ENCODE data around the gene LYPD6B. TPM values are rescaled to one million over a fixed set of nuclear protein-coding genes. Genes with fewer than 3 reads are reported as not detected.
A peak's percentile ranks its signal among the peaks of the same experiment; 100 is the strongest.

The LYPD6B gene
- total and polyA plus RNA-seq, 4 donors = 0.13 to 0.59 (median 0.14) TPM

DNA sequence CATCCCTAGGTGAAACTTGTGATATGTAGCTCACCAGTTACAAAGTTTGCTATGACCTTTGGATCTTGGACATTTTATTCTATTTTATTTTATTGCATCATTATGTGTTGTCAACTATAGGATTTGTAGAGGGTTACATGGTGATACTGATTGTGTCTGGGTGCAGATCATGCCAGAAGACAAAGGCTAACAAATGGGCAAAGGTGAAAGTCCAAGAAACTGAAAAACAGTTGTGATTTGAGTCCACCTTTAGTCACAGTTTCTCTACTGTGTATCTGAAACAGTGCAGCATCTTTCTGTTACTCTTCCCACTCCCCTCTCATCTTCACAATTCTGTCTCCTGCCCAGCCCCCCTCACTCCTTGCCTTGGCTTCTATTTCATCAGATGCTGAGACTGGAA, 180.0 kb downstream of the LYPD6B start:
- TF ChIP-seq HNF4A (conservative IDR thresholded peaks at IDR 0.05) (peak; percentile 57 to 62), EGR1 (IDR thresholded peaks at IDR 0.05; ENCODE audit: low read depth in 2 of 2) (no peak)
- Histone ChIP-seq H3K4me1 (ENCODE audit: control insufficient read depth in 4 of 4, insufficient read depth in 4 of 4, low read length in 3 of 4) (no peaks in the 10 kb centered on the region), H3K4me3 (ENCODE audit: low read depth in 1 of 3, low read length in 3 of 3) (no peak overlapping the region), H3K36me3 (ENCODE audit: control insufficient read depth in 4 of 4, insufficient read depth in 3 of 4, low read depth in 1 of 4, low read length in 3 of 4) (no peaks in the 10 kb centered on the region), H3K9me3 (ENCODE audit: control insufficient read depth in 4 of 4, low read length in 3 of 4) (no peaks in the 10 kb centered on the region), H3K27ac (ENCODE audit: low read depth in 1 of 2, low read length in 2 of 2) (no peak overlapping the region), H3K9ac (ENCODE audit: low read depth in 1 of 2, low read length in 2 of 2) (no peak overlapping the region), H3K27me3 (ENCODE audit: control insufficient read depth in 4 of 4, insufficient read depth in 4 of 4, low read length in 3 of 4) (peaks cover 0 to 3% (median 0%) of the 10 kb centered on the region in 4 donors)
- no peak for DNase-seq (ENCODE audit: low spot score)

DNA sequence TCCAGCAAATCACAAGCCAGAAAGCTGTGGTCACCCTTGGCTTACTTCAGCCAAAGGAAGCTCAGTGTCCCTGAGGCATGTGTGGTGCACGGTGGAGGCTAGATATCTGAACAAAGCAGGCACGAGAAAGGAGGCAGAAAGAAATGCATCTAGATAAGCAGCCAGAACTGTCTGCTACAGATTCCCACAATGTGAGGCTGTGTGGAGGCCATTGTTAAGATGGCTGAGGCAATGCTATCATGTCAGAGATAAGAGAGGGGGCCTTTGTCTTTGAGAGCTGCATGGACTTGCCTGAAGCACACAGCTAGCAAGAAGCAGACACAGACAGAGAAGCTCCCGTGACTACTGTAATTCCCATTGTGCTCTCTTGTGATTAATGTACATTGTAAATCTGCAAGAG, 181.4 kb downstream of the LYPD6B start:
- TF ChIP-seq JUND (IDR thresholded peaks at IDR 0.05) (no peak), HNF4A (conservative IDR thresholded peaks at IDR 0.05) (no peak), HNF4G (IDR thresholded peaks at IDR 0.05) (no peak), NR2F2 (IDR thresholded peaks at IDR 0.05) (no peak), YY1 (IDR thresholded peaks at IDR 0.05) (no peak), RXRA (IDR thresholded peaks at IDR 0.05) (no peak), GABPA (IDR thresholded peaks at IDR 0.05 in 1 of 2, conservative IDR thresholded peaks at IDR 0.05 in 1 of 2) (no peak), RAD21 (IDR thresholded peaks at IDR 0.05) (no peak), FOXA2 (IDR thresholded peaks at IDR 0.05) (no peak), SP1 (IDR thresholded peaks at IDR 0.05) (no peak), ATF3 (IDR thresholded peaks at IDR 0.05) (no peak), EGR1 (IDR thresholded peaks at IDR 0.05; ENCODE audit: low read depth in 2 of 2) (no peak), MAX (IDR thresholded peaks at IDR 0.05) (no peak), REST (IDR thresholded peaks at IDR 0.05) (no peak)
- TF ChIP-seq, protein P1, sequence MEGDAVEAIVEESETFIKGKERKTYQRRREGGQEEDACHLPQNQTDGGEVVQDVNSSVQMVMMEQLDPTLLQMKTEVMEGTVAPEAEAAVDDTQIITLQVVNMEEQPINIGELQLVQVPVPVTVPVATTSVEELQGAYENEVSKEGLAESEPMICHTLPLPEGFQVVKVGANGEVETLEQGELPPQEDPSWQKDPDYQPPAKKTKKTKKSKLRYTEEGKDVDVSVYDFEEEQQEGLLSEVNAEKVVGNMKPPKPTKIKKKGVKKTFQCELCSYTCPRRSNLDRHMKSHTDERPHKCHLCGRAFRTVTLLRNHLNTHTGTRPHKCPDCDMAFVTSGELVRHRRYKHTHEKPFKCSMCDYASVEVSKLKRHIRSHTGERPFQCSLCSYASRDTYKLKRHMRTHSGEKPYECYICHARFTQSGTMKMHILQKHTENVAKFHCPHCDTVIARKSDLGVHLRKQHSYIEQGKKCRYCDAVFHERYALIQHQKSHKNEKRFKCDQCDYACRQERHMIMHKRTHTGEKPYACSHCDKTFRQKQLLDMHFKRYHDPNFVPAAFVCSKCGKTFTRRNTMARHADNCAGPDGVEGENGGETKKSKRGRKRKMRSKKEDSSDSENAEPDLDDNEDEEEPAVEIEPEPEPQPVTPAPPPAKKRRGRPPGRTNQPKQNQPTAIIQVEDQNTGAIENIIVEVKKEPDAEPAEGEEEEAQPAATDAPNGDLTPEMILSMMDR (IDR thresholded peaks at IDR 0.05; ENCODE audit: low read depth, low read length, missing input control) = no peak
- TF ChIP-seq, protein P2, sequence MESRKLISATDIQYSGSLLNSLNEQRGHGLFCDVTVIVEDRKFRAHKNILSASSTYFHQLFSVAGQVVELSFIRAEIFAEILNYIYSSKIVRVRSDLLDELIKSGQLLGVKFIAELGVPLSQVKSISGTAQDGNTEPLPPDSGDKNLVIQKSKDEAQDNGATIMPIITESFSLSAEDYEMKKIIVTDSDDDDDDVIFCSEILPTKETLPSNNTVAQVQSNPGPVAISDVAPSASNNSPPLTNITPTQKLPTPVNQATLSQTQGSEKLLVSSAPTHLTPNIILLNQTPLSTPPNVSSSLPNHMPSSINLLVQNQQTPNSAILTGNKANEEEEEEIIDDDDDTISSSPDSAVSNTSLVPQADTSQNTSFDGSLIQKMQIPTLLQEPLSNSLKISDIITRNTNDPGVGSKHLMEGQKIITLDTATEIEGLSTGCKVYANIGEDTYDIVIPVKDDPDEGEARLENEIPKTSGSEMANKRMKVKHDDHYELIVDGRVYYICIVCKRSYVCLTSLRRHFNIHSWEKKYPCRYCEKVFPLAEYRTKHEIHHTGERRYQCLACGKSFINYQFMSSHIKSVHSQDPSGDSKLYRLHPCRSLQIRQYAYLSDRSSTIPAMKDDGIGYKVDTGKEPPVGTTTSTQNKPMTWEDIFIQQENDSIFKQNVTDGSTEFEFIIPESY (IDR thresholded peaks at IDR 0.05) = no peak
- Histone ChIP-seq H3K4me1 (ENCODE audit: control insufficient read depth in 4 of 4, insufficient read depth in 4 of 4, low read length in 3 of 4) (no peaks in the 10 kb centered on the region), H3K27me3 (ENCODE audit: control insufficient read depth in 4 of 4, insufficient read depth in 4 of 4, low read length in 3 of 4) (peaks cover 0 to 3% (median 0%) of the 10 kb centered on the region in 4 donors), H3K4me3 (ENCODE audit: low read depth in 1 of 3, low read length in 3 of 3) (no peak overlapping the region), H3K27ac (ENCODE audit: low read depth in 1 of 2, low read length in 2 of 2) (no peak overlapping the region), H3K9ac (ENCODE audit: low read depth in 1 of 2, low read length in 2 of 2) (no peak overlapping the region), H3K9me3 (ENCODE audit: control insufficient read depth in 4 of 4, low read length in 3 of 4) (no peaks in the 10 kb centered on the region), H3K36me3 (ENCODE audit: control insufficient read depth in 4 of 4, insufficient read depth in 3 of 4, low read depth in 1 of 4, low read length in 3 of 4) (no peaks in the 10 kb centered on the region)
- DNase-seq (ENCODE audit: low spot score) = no peak
- WGBS = 66% methylated on average over 3 of the region's 3 CpGs
